Neutrophil (primary cell): Measurements from ENCODE around the gene AMER3.

Source experiments
- H3K27ac ChIP-seq: fragments of 200-600 bp; sonication (generic); 2 replicates; pipeline ENCODE4 v1.5.1; 2016; ENCODE audit warnings: mild to moderate bottlenecking, moderate library complexity
- H3K27me3 ChIP-seq: fragments of 200-600 bp; sonication (generic); 2 replicates; pipeline ENCODE4 v1.6.0; 2016; ENCODE audit warnings: mild to moderate bottlenecking
- H3K36me3 ChIP-seq: fragments of 200-600 bp; sonication (generic); 2 replicates; pipeline ENCODE4 v1.5.1; 2017
- H3K4me1 ChIP-seq, 2 experiments: fragments of 200-600 bp in 1 of 2; sonication (generic) in 1 of 2; 1 replicate in 1 of 2; 2 replicates in 1 of 2; pipeline versions ENCODE4 v1.5.1 to v1.6.1; 2013 to 2016; ENCODE audit warnings: low read depth in 1 of 2, low read length in 1 of 2, mild to moderate bottlenecking in 1 of 2, moderate library complexity in 1 of 2; ENCODE audit not compliant: control insufficient read depth in 1 of 2, insufficient read depth in 1 of 2
- H3K4me3 ChIP-seq, 2 experiments: fragments of 200-600 bp in 1 of 2; sonication (generic) in 1 of 2; 1 replicate in 1 of 2; 2 replicates in 1 of 2; pipeline ENCODE4 v1.5.1; 2013 to 2016; ENCODE audit warnings: low read depth in 1 of 2, low read length in 1 of 2, mild to moderate bottlenecking in 1 of 2, moderate library complexity in 1 of 2
- H3K9me3 ChIP-seq: fragments of 200-600 bp; sonication (generic); 2 replicates; pipeline ENCODE4 v1.5.1; 2016
- CTCF ChIP-seq: fragments of 200-600 bp; sonication (generic); IDR thresholded peaks from 2 replicates; pipeline ENCODE4 v1.5.1; 2016; ENCODE audit warnings: antibody characterized with exemption

Gene AMER3

GRCh38 chr2:130790804-130791616 lies 35.7 kb downstream of the AMER3 start:
- Histone ChIP-seq H3K27me3 (peaks cover 27% of the 10 kb centered on the region), H3K4me3 (no peak overlapping the region), H3K9me3 (no peaks in the 10 kb centered on the region), H3K36me3 (no peaks in the 10 kb centered on the region), H3K4me1 (no peaks in the 10 kb centered on the region), H3K27ac (no peak overlapping the region)
- TF ChIP-seq CTCF: no peak

- Histone ChIP-seq H3K27ac (no peak overlapping the region), H3K27me3 (peaks cover 27% of the 10 kb centered on the region), H3K36me3 (no peaks in the 10 kb centered on the region), H3K4me1 (no peaks in the 10 kb centered on the region), H3K4me3 (no peak overlapping the region), H3K9me3 (no peaks in the 10 kb centered on the region)
- TF ChIP-seq CTCF: no peak
Observed at GRCh38 chr2:130791617-130791939, 36.2 kb downstream of the AMER3 start.

GRCh38 chr2:130795431-130795830 lies 40.1 kb downstream of the AMER3 start:
- Histone ChIP-seq H3K4me3 (no peak overlapping the region), H3K4me1 (peaks cover 10 to 13% of the 10 kb centered on the region in 2 experiments), H3K27ac (no peak overlapping the region), H3K27me3 (peaks cover 61% of the 10 kb centered on the region), H3K36me3 (no peaks in the 10 kb centered on the region), H3K9me3 (no peaks in the 10 kb centered on the region)
- no peak for TF ChIP-seq CTCF

- no peaks in the 10 kb centered on the region for H3K36me3 ChIP-seq
Observed at GRCh38 chr2:130796290-130796689, 41.0 kb downstream of the AMER3 start.

GRCh38 chr2:130797493-130798435 lies 42.4 kb downstream of the AMER3 start:
- Histone ChIP-seq H3K4me3 (peak overlapping the region; percentile 60 to 74), H3K36me3 (no peaks in the 10 kb centered on the region), H3K27ac (peak overlapping the region; percentile 58), H3K27me3 (peaks cover 53% of the 10 kb centered on the region), H3K9me3 (no peaks in the 10 kb centered on the region), H3K4me1 (peaks cover 10 to 13% of the 10 kb centered on the region in 2 experiments)
- TF ChIP-seq CTCF: peak; percentile 53

More at GRCh38 chr2:130796290-130796689, 41.0 kb downstream of the AMER3 start:
- TF ChIP-seq CTCF: no peak
- Histone ChIP-seq H3K4me3 (no peak overlapping the region), H3K27me3 (peaks cover 67% of the 10 kb centered on the region), H3K27ac (no peak overlapping the region), H3K4me1 (peaks cover 10 to 13% of the 10 kb centered on the region in 2 experiments), H3K9me3 (no peaks in the 10 kb centered on the region)
